Measurements from ENCODE around the gene C9orf43. TPM values are rescaled to one million over a fixed set of nuclear protein-coding genes. Genes with fewer than 3 reads are reported as not detected.
"Not testable (repeated sequence)": the region's sequence is repeated elsewhere in the genome, so short reads cannot be mapped to it uniquely, and the experiment has no call there.

Gene C9orf43
- total RNA-seq, 1 donor from 2014 or later = 0.45 TPM

- no peak for DNase-seq (ENCODE audit: low read depth)
Observed at GRCh38 chr9:113416149-113416721, 5.7 kb downstream of the C9orf43 start.

GRCh38 chr9:113417370-113417769 lies 6.8 kb downstream of the C9orf43 start:
- no peak for DNase-seq (ENCODE audit: low read depth)

- no peak for DNase-seq (ENCODE audit: low read depth)
Observed at GRCh38 chr9:113421726-113422125, 11.2 kb downstream of the C9orf43 start.

GRCh38 chr9:113425072-113425471 lies 14.5 kb downstream of the C9orf43 start:
- no peak for DNase-seq (ENCODE audit: low read depth)

- DNase-seq (ENCODE audit: low read depth) = no peak
Observed at GRCh38 chr9:113426701-113427100, 16.2 kb downstream of the C9orf43 start.

GRCh38 chr9:113427629-113428028 lies 17.1 kb downstream of the C9orf43 start:
- peak; percentile 65 for DNase-seq (ENCODE audit: low read depth)

GRCh38 chr9:113428062-113428615 lies 17.6 kb downstream of the C9orf43 start:
- DNase-seq (ENCODE audit: low read depth) = no peak

GRCh38 chr9:113431191-113431590 lies 20.6 kb downstream of the C9orf43 start:
- DNase-seq (ENCODE audit: low read depth) = peak; percentile 19

GRCh38 chr9:113436728-113437515 lies 26.4 kb downstream of the C9orf43 start:
- DNase-seq (ENCODE audit: low read depth) = no peak

GRCh38 chr9:113437716-113438115 lies 27.2 kb downstream of the C9orf43 start:
- DNase-seq (ENCODE audit: low read depth) = not testable (repeated sequence)

- DNase-seq (ENCODE audit: low read depth) = no peak
Observed at GRCh38 chr9:113444736-113445135, 34.2 kb downstream of the C9orf43 start.

- DNase-seq (ENCODE audit: low read depth) = peak; percentile 72
Observed at GRCh38 chr9:113446323-113446740, 35.8 kb downstream of the C9orf43 start.

GRCh38 chr9:113449376-113449775 lies 38.8 kb downstream of the C9orf43 start:
- no peak for DNase-seq (ENCODE audit: low read depth)

GRCh38 chr9:113452113-113452605 lies 41.6 kb downstream of the C9orf43 start:
- DNase-seq (ENCODE audit: low read depth) = no peak

- DNase-seq (ENCODE audit: low read depth) = peak; percentile 86
Observed at GRCh38 chr9:113454914-113455761, 44.6 kb downstream of the C9orf43 start.

- DNase-seq (ENCODE audit: low read depth) = peak; percentile 58
Observed at GRCh38 chr9:113456235-113456634, 45.7 kb downstream of the C9orf43 start.

GRCh38 chr9:113461285-113461684 lies 50.7 kb downstream of the C9orf43 start:
- DNase-seq (ENCODE audit: low read depth) = no peak

- DNase-seq (ENCODE audit: low read depth) = no peak
Observed at GRCh38 chr9:113461943-113462342, 51.4 kb downstream of the C9orf43 start.

GRCh38 chr9:113462781-113463286 lies 52.3 kb downstream of the C9orf43 start:
- DNase-seq (ENCODE audit: low read depth) = no peak

GRCh38 chr9:113463418-113464285 lies 53.1 kb downstream of the C9orf43 start, which contains the start of gene RGS3:
TSS of gene RGS3 (plus strand) at chr9:113463727. CDS start at chr9:113463803, 76 bp downstream.
- DNase-seq (ENCODE audit: low read depth) = peak; percentile 95

- DNase-seq (ENCODE audit: low read depth) = no peak
Observed at GRCh38 chr9:113464286-113464660, 53.7 kb downstream of the C9orf43 start.
